Astrocyte (in vitro differentiated cells and primary cell): ENCODE results near the gene PGPEP1. TPM values are rescaled to one million over a fixed set of nuclear protein-coding genes. Genes with fewer than 3 reads are reported as not detected.
A peak's percentile ranks its signal among the peaks of the same experiment; 100 is the strongest.

ENCODE experiments used
- DNase-seq: peaks from one replicate; pipeline ENCODE4 v3.0.0-alpha.2; 2010; ENCODE audit warnings: low read depth
- FAIRE-seq: peaks from 2 replicates; lab custom pipeline; 2011; peaks lifted over from hg19 to GRCh38; lab: Jason Lieb, UNC
- H2AFZ ChIP-seq: 2 replicates; pipeline ENCODE4 v1.6.0; 2012; ENCODE audit warnings: low read depth, low read length, inconsistent platforms
- H3K27ac ChIP-seq: 2 replicates; pipeline ENCODE4 v1.5.1; 2011; ENCODE audit warnings: low read depth, low read length, inconsistent platforms
- H3K27me3 ChIP-seq: 2 replicates; pipeline ENCODE4 v1.6.0; 2011; ENCODE audit warnings: low read length, inconsistent platforms; ENCODE audit not compliant: insufficient read depth
- H3K36me3 ChIP-seq: 2 replicates; pipeline ENCODE4 v1.5.1; 2011; ENCODE audit warnings: low read length, inconsistent platforms; ENCODE audit not compliant: insufficient read depth
- H3K4me1 ChIP-seq: 2 replicates; pipeline ENCODE4 v1.5.1; 2011; ENCODE audit warnings: low read length, inconsistent platforms; ENCODE audit not compliant: insufficient read depth
- H3K4me2 ChIP-seq: 2 replicates; pipeline ENCODE4 v1.6.0; 2012; ENCODE audit warnings: low read length, inconsistent platforms
- H3K4me3 ChIP-seq: 2 replicates; pipeline ENCODE4 v1.5.1; 2011; ENCODE audit warnings: low read depth, mild to moderate bottlenecking, low read length, inconsistent platforms; ENCODE audit not compliant: insufficient read depth
- H3K79me2 ChIP-seq: 2 replicates; pipeline ENCODE4 v1.6.0; 2012; ENCODE audit warnings: mild to moderate bottlenecking, low read length, inconsistent platforms; ENCODE audit not compliant: insufficient read depth
- H3K9ac ChIP-seq: 2 replicates; pipeline ENCODE4 v1.6.0; 2012; ENCODE audit warnings: mild to moderate bottlenecking, low read length, inconsistent platforms
- H3K9me3 ChIP-seq: 2 replicates; pipeline ENCODE4 v1.5.1; 2012; ENCODE audit warnings: low read depth, mild to moderate bottlenecking, low read length, inconsistent platforms; ENCODE audit not compliant: insufficient read depth
- H4K20me1 ChIP-seq: 2 replicates; pipeline ENCODE4 v1.6.0; 2012; ENCODE audit warnings: low read length, inconsistent platforms; ENCODE audit not compliant: insufficient read depth
- H3K27ac Mint-ChIP-seq: one replicate; pipeline ENCODE4 v1.8.0; 2021; ENCODE audit warnings: mild to moderate bottlenecking, mixed read lengths; ENCODE audit not compliant: unreplicated experiment
- H3K27me3 Mint-ChIP-seq: one replicate; pipeline ENCODE4 v1.8.0; 2021; ENCODE audit warnings: low read depth, mixed read lengths; ENCODE audit not compliant: unreplicated experiment
- H3K36me3 Mint-ChIP-seq: one replicate; pipeline ENCODE4 v1.8.0; 2021; ENCODE audit warnings: low read depth, mixed read lengths; ENCODE audit not compliant: unreplicated experiment
- H3K4me1 Mint-ChIP-seq: one replicate; pipeline ENCODE4 v1.8.0; 2021; ENCODE audit warnings: low read depth, mixed read lengths; ENCODE audit not compliant: unreplicated experiment
- H3K4me3 Mint-ChIP-seq: one replicate; pipeline ENCODE4 v1.8.0; 2021; ENCODE audit warnings: mild to moderate bottlenecking, moderate library complexity, mixed read lengths; ENCODE audit not compliant: unreplicated experiment
- H3K9me3 Mint-ChIP-seq: one replicate; pipeline ENCODE4 v1.8.0; 2021; ENCODE audit warnings: mild to moderate bottlenecking, mixed read lengths; ENCODE audit not compliant: unreplicated experiment
- CTCF ChIP-seq: IDR thresholded peaks from 2 replicates; pipeline ENCODE4 v1.5.1; 2011; ENCODE audit warnings: low read depth, mild to moderate bottlenecking, inconsistent platforms, low read length, moderate library complexity; ENCODE audit not compliant: insufficient read depth
- EZH2 ChIP-seq: IDR thresholded peaks from 2 replicates; pipeline ENCODE4 v1.6.1; 2012; ENCODE audit warnings: mild to moderate bottlenecking, low read length, inconsistent platforms; ENCODE audit not compliant: insufficient read depth
- total RNA-seq: library from RNA; stranded (reverse); gene quantifications from 2 replicates; pipeline ENCODE4 v1.2.1, GENCODE V29; 2021

The PGPEP1 gene
- total RNA-seq, 1 donor from 2014 or later: 28.4 TPM

DNA sequence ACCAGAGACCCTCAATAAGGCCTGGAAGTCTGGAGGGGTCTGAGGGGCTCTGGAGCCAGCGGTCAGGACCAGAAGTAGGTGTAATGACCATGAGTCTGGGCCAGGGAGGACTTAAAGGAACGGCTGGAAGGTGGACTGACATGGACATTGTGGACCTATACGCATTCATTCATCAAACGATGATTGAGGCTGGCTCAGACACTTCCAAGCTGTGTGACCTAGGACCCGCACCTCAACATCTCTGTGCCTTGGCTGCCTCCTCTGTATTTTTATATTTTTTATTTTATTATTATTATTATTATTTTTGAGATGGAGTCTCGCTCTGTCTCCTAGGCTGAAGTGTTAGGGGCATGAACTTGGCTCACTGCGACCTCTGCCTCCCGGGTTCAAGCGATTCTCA is 66.4 kb downstream of the PGPEP1 start:
- Mint-ChIP-seq H3K36me3 (no peaks in the 10 kb centered on the region), H3K4me3 (no peak overlapping the region), H3K27me3 (peaks cover 7% of the 10 kb centered on the region), H3K4me1 (peaks cover 2% of the 10 kb centered on the region), H3K27ac (no peak overlapping the region), H3K9me3 (no peaks in the 10 kb centered on the region)
- no peak overlapping the region for H2AFZ ChIP-seq
- no peak overlapping the region for H3K4me3 ChIP-seq
- H3K9me3 ChIP-seq: no peaks in the 10 kb centered on the region
- DNase-seq (no peak), FAIRE-seq (no peak)
- TF ChIP-seq EZH2 (no peak), CTCF (no peak)
- no peaks in the 10 kb centered on the region for H4K20me1 ChIP-seq
- H3K27ac ChIP-seq: no peak overlapping the region
- no peaks in the 10 kb centered on the region for H3K36me3 ChIP-seq
- H3K79me2 ChIP-seq: no peaks in the 10 kb centered on the region
- no peak overlapping the region for H3K4me2 ChIP-seq
- no peaks in the 10 kb centered on the region for H3K27me3 ChIP-seq
- no peaks in the 10 kb centered on the region for H3K4me1 ChIP-seq
- no peak overlapping the region for H3K9ac ChIP-seq

- H3K4me3 Mint-ChIP-seq: no peak overlapping the region
Observed at GRCh38 chr19:18408053-18408476, 67.7 kb downstream of the PGPEP1 start.

More at GRCh38 chr19:18408053-18408476, 67.7 kb downstream of the PGPEP1 start:
- H3K4me3 ChIP-seq: no peak overlapping the region
- TF ChIP-seq CTCF (peak; percentile 17), EZH2 (no peak)
- Mint-ChIP-seq H3K27ac (no peak overlapping the region), H3K27me3 (peaks cover 14% of the 10 kb centered on the region), H3K9me3 (no peaks in the 10 kb centered on the region), H3K36me3 (no peaks in the 10 kb centered on the region), H3K4me1 (no peaks in the 10 kb centered on the region)
- no peaks in the 10 kb centered on the region for H3K36me3 ChIP-seq
- H3K27me3 ChIP-seq: no peaks in the 10 kb centered on the region
- H3K4me2 ChIP-seq: no peak overlapping the region
- no peaks in the 10 kb centered on the region for H3K79me2 ChIP-seq
- H3K4me1 ChIP-seq: no peaks in the 10 kb centered on the region
- H4K20me1 ChIP-seq: no peaks in the 10 kb centered on the region
- FAIRE-seq (no peak), DNase-seq (no peak)
- H3K27ac ChIP-seq: no peak overlapping the region
- H2AFZ ChIP-seq: peak overlapping the region; percentile 69
- no peak overlapping the region for H3K9ac ChIP-seq
- no peaks in the 10 kb centered on the region for H3K9me3 ChIP-seq
